GM10266 (cell line): Measurements from ENCODE around the gene PRSS57.

Experiments used
- DNase-seq: peaks from one replicate; pipeline ENCODE4 v3.0.0; 2012; ENCODE audit errors: extremely low spot score
- CTCF ChIP-seq: IDR thresholded peaks from 2 replicates; pipeline ENCODE4 v1.5.1; 2012; ENCODE audit warnings: mild to moderate bottlenecking, low read depth; ENCODE audit not compliant: control insufficient read depth, insufficient read depth; ENCODE audit errors: missing control alignments

PRSS57 gene

GRCh38 chr19:686589-687297, 8.5 kb downstream of the PRSS57 start:
- TF ChIP-seq CTCF, result no peak
- DNase-seq, result no peak

- DNase-seq, result no peak
- no peak for TF ChIP-seq CTCF
Observed at GRCh38 chr19:685454-685931, 9.8 kb downstream of the PRSS57 start.

GRCh38 chr19:682678-683320, 12.5 kb downstream of the PRSS57 start:
- DNase-seq, result no peak

GRCh38 chr19:681029-682019, 13.9 kb downstream of the PRSS57 start:
- DNase-seq, result peak; percentile 97

More at GRCh38 chr19:682678-683320, 12.5 kb downstream of the PRSS57 start:
- TF ChIP-seq CTCF, result no peak

GRCh38 chr19:680287-681028, 14.8 kb downstream of the PRSS57 start:
- peak; percentile 100 for DNase-seq
- peak; percentile 78 for TF ChIP-seq CTCF

More at GRCh38 chr19:681029-682019, 13.9 kb downstream of the PRSS57 start:
- TF ChIP-seq CTCF, result no peak

GRCh38 chr19:679418-680286, 15.6 kb downstream of the PRSS57 start:
- TF ChIP-seq CTCF, result no peak
- DNase-seq, result peak; percentile 77
